Measurements from ENCODE around the gene SKIC2. TPM values are rescaled to one million over a fixed set of nuclear protein-coding genes. Genes with fewer than 3 reads are reported as not detected.

SKIC2 gene
- total and polyA plus RNA-seq, 10 of the 15 experiments (the other 5 are each of a cell fraction or from before 2014, with no cell fraction given), result 3.3 to 79.2 (median 32.5) TPM

DNA sequence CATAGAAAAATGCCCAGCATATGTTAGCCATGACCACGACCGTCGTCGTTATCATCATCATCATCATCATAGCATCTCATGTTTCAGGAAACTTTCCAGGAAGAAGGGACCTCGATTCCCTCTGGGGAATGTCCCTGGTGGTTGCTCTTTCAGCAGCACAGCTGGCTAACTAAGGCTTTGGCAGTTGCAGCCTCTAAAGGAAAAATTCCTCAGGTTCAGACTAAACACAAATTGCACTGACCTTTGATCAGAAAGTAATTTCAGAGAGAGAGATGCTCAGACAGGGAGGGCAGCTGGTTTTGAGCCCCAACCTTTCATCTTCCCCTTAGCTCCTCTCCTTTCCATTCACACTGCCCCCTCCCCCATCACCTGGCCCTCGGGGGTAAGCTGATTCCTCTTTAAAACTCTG, 18.7 kb upstream of the SKIC2 start:
- no peak overlapping the region for H3K4me2 ChIP-seq (ENCODE audit: control insufficient read depth, insufficient read depth)
- no peak overlapping the region for H2AFZ ChIP-seq (ENCODE audit: control insufficient read depth, low read depth, low read length)
- H3K4me1 ChIP-seq (ENCODE audit: control insufficient read depth, insufficient read depth, low read length), result no peaks in the 10 kb centered on the region
- H3K27me3 ChIP-seq (replicated peaks in 1 of 2; ENCODE audit: control insufficient read depth in 2 of 2, insufficient read depth in 2 of 2, low read length in 1 of 2), result peaks cover 0 to 4% of the 10 kb centered on the region in 2 experiments; a peak in 3 of 4 replicates
- 13% methylated on average over 6 of the region's 6 CpGs for WGBS (ENCODE audit: insufficient coverage, insufficient replicate concordance, low lambda C conversion rate, missing lambda C conversion rate)
- H3K9me3 ChIP-seq (replicated peaks; ENCODE audit: control insufficient read depth, insufficient read depth, low read length), result no peaks in the 10 kb centered on the region
- DNase-seq (ENCODE audit: low read depth, low spot score) (no peak), ATAC-seq (no peak), FAIRE-seq (no peak)
- BruUV-seq (replicated peaks), result no TSS peak
- no peaks in the 10 kb centered on the region for H3K36me3 ChIP-seq (ENCODE audit: control insufficient read depth in 2 of 2, insufficient read depth in 2 of 2, low read length in 1 of 2)
- H3K79me2 ChIP-seq (ENCODE audit: control insufficient read depth, insufficient read depth, low read length), result no peaks in the 10 kb centered on the region
- CTCF ChIA-PET, result interaction anchor here (1.5 kb wide), 1 partner anchor 12 kb away, joined by 5 read pairs; no protein-coding TSS in a partner anchor
- no peak overlapping the region for H3K9ac ChIP-seq (ENCODE audit: control insufficient read depth, insufficient read depth, low read length)
- H4K20me1 ChIP-seq (ENCODE audit: control insufficient read depth, insufficient read depth), result no peaks in the 10 kb centered on the region
- intact Hi-C loops (cut with micrococcal nuclease; ENCODE audit: unreplicated experiment), result no loop called here
- POLR2A ChIA-PET, result no interaction called here
- in situ Hi-C loops (cut with MboI), result no loop called here
- H3K4me3 ChIP-seq, result no peak overlapping the region
- SMC1A ChIA-PET (ENCODE audit: uncharacterized antibody, unreplicated experiment), result interaction anchor here (1.1 to 1.7 kb wide), 3 partner anchors 10 to 19 kb away, joined by 4 to 5 read pairs (median 4); partner anchors contain the start of genes NELFE and SKIC2
- H3K27ac ChIP-seq (ENCODE audit: control insufficient read depth, insufficient read depth), result no peak overlapping the region
- RAD21 ChIA-PET (ENCODE audit: unreplicated experiment), result no interaction called here
- TF ChIP-seq NR2F1 (conservative IDR thresholded peaks at IDR 0.05) (no peak), HDAC2 (IDR thresholded peaks at IDR 0.05) (no peak), BCL11A (IDR thresholded peaks at IDR 0.05; ENCODE audit: low read depth, low read length) (no peak), TAF1 (IDR thresholded peaks at IDR 0.05; ENCODE audit: borderline replicate concordance, low read depth, low read length) (no peak), SREBF2 (IDR thresholded peaks at IDR 0.05; ENCODE audit: low read length) (no peak), KDM1A (IDR thresholded peaks at IDR 0.05; ENCODE audit: borderline replicate concordance) (no peak)

DNA sequence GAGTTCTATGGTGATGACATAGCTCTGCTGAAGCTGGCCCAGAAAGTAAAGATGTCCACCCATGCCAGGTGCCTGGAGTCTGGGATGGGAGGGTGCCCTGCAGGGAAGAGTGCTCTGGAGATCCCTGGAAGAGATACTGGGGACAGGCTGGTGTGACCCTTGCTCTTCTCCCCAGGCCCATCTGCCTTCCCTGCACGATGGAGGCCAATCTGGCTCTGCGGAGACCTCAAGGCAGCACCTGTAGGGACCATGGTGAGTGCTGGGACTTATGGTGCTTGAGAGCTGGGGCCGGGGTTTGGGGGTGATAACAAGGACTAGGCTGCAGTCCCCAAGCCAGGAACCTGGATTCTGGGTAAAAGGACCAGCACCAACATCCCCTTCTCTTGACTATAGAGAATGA, 15.2 kb upstream of the SKIC2 start:
- intact Hi-C loops (cut with micrococcal nuclease; ENCODE audit: unreplicated experiment), result no loop called here
- H2AFZ ChIP-seq (ENCODE audit: control insufficient read depth, low read depth, low read length), result no peak overlapping the region
- ChIA-PET CTCF (no interaction called here), SMC1A (ENCODE audit: uncharacterized antibody, unreplicated experiment) (interaction anchor here (1.5 kb wide), 1 partner anchor 28 kb away, joined by 3 read pairs; the partner anchor contains the start of gene DXO), POLR2A (interaction anchor here (0.5 kb wide), 1 partner anchor 171 kb away, joined by 5 read pairs; no protein-coding TSS in a partner anchor), RAD21 (ENCODE audit: unreplicated experiment) (no interaction called here)
- no peak overlapping the region for H3K4me3 ChIP-seq
- 33% methylated on average over 3 of the region's 3 CpGs for WGBS (ENCODE audit: insufficient coverage, insufficient replicate concordance, low lambda C conversion rate, missing lambda C conversion rate)
- no peaks in the 10 kb centered on the region for H3K79me2 ChIP-seq (ENCODE audit: control insufficient read depth, insufficient read depth, low read length)
- no peaks in the 10 kb centered on the region for H4K20me1 ChIP-seq (ENCODE audit: control insufficient read depth, insufficient read depth)
- H3K9me3 ChIP-seq (replicated peaks; ENCODE audit: control insufficient read depth, insufficient read depth, low read length), result no peaks in the 10 kb centered on the region
- TF ChIP-seq KAT2A (conservative IDR thresholded peaks at IDR 0.05; ENCODE audit: control insufficient read depth, low read depth, low read length), result no peak
- no peak for TF ChIP-seq FOS (IDR thresholded peaks at IDR 0.05; ENCODE audit: borderline replicate concordance, extremely low read depth, insufficient read length)
- TF ChIP-seq FOXM1 (IDR thresholded peaks at IDR 0.05; ENCODE audit: low read depth, low read length), result no peak
- no peak for TF ChIP-seq NFYA (IDR thresholded peaks at IDR 0.05; ENCODE audit: borderline replicate concordance, low read depth, low read length)
- peaks cover 3% of the 10 kb centered on the region; the same call in 1 of the 2 replicates for H3K4me1 ChIP-seq (ENCODE audit: control insufficient read depth, insufficient read depth, low read length)
- no peak for ATAC-seq
- FAIRE-seq, result no peak
- BruUV-seq (replicated peaks), result no TSS peak
- no peak overlapping the region for H3K27ac ChIP-seq (ENCODE audit: control insufficient read depth, insufficient read depth)
- H3K4me2 ChIP-seq (ENCODE audit: control insufficient read depth, insufficient read depth), result no peak overlapping the region
- H3K9ac ChIP-seq (ENCODE audit: control insufficient read depth, insufficient read depth, low read length), result no peak overlapping the region
- H3K27me3 ChIP-seq (replicated peaks in 1 of 2; ENCODE audit: control insufficient read depth in 2 of 2, insufficient read depth in 2 of 2, low read length in 1 of 2), result peaks cover 0 to 3% of the 10 kb centered on the region in 2 experiments; a peak in 3 of 4 replicates
- DNase-seq (ENCODE audit: low read depth, low spot score), result no peak
- H3K36me3 ChIP-seq (ENCODE audit: control insufficient read depth in 2 of 2, insufficient read depth in 2 of 2, low read length in 1 of 2), result no peaks in the 10 kb centered on the region
- in situ Hi-C loops (cut with MboI), result no loop called here

Measured in GM12878 (cell line).